Measurements from ENCODE around the gene GOT2. TPM values are rescaled to one million over a fixed set of nuclear protein-coding genes. Genes with fewer than 3 reads are reported as not detected.
"Not testable (repeated sequence)": the region's sequence is repeated elsewhere in the genome, so short reads cannot be mapped to it uniquely, and the experiment has no call there.

The GOT2 gene
- total and polyA plus RNA-seq, 2 of the 8 experiments (the other 6 are each of a cell fraction or from before 2014, with no cell fraction given): 62.9 to 223 TPM

DNA sequence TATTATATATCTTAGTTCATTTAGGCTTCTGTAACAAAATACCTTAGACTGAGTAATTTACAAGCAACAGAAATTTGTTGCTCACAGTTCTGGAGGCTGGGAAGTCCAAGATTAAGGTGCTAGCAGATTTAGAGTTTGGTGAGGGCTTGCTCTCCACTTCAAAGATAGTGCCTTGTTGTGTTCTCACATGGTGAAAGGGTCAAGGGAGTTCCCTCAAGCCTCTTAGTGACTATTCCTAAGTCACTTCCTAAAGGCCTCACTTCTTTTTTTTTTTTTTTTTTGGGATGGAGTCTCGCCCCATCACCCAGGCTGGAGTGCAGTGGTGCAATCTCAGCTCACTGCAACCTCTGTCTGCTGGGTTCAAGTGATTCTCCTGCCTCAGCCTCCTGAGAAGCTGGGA, 45.2 kb upstream of the GOT2 start:
- H3K79me2 ChIP-seq (ENCODE audit: control insufficient read depth in 1 of 2, insufficient read depth in 2 of 2, low read length in 2 of 2); H2BK15ac ChIP-seq (ENCODE audit: low read length); FAIRE-seq; H2BK12ac ChIP-seq (ENCODE audit: low read depth, low read length); H3K27me3 ChIP-seq (replicated peaks in 1 of 4; ENCODE audit: control insufficient read depth in 3 of 4, extremely low read depth in 1 of 4, insufficient read depth in 3 of 4, low read length in 3 of 4); DNase-seq (ENCODE audit: low read depth in 1 of 2, low spot score in 2 of 2); H3K36me3 ChIP-seq (ENCODE audit: control insufficient read depth in 2 of 4, insufficient read depth in 4 of 4, low read length in 3 of 4); CTCF ChIA-PET (ENCODE audit: partially characterized antibody); H3K4ac ChIP-seq (replicated peaks; ENCODE audit: insufficient read length, low read depth, low read length); H3K23ac ChIP-seq (ENCODE audit: insufficient read length); H2AFZ ChIP-seq (ENCODE audit: low read length); H3K27ac ChIP-seq (ENCODE audit: low read depth, low read length); H4K20me1 ChIP-seq (replicated peaks in 1 of 2; ENCODE audit: control insufficient read depth in 1 of 2, insufficient read depth in 2 of 2, low read length in 2 of 2); H4K8ac ChIP-seq (ENCODE audit: extremely low read depth, insufficient read depth, low read length); H3K9ac ChIP-seq (replicated peaks in 1 of 4; ENCODE audit: extremely low read depth in 1 of 4, low read depth in 3 of 4, low read length in 3 of 4); H2BK5ac ChIP-seq (ENCODE audit: low read depth, low read length); H2BK20ac ChIP-seq (ENCODE audit: low read length); H2AK5ac ChIP-seq (ENCODE audit: low read depth, low read length); H3K79me1 ChIP-seq (ENCODE audit: low read depth, low read length); H4K5ac ChIP-seq (ENCODE audit: insufficient read length, low read depth, low read length); H3K4me3 ChIP-seq (ENCODE audit: extremely low read depth in 1 of 4, insufficient read depth in 2 of 4, low read depth in 3 of 4, low read length in 4 of 4); H4K91ac ChIP-seq (replicated peaks; ENCODE audit: insufficient read length, low read length); H3K14ac ChIP-seq (ENCODE audit: insufficient read length); H3K18ac ChIP-seq (ENCODE audit: extremely low read depth, low read length); H3K4me2 ChIP-seq (ENCODE audit: insufficient read depth in 1 of 2, low read depth in 2 of 2, low read length in 2 of 2); H3K23me2 ChIP-seq (ENCODE audit: low read depth, low read length); H3K56ac ChIP-seq (replicated peaks; ENCODE audit: insufficient read length, low read depth, low read length); H3K4me1 ChIP-seq (replicated peaks in 1 of 4; ENCODE audit: control insufficient read depth in 3 of 4, insufficient read depth in 4 of 4, low read length in 3 of 4); H3K9me3 ChIP-seq (ENCODE audit: insufficient read depth in 2 of 2, low read depth in 1 of 2, low read length in 1 of 2); H2BK120ac ChIP-seq (replicated peaks; ENCODE audit: low read depth, low read length); POLR2A ChIA-PET (ENCODE audit: partially characterized antibody): not testable (repeated sequence)
- no CpG with 5 or more reads among the region's 1 CpG for WGBS, 2 experiments (ENCODE audit: extremely low coverage in 1 of 2, insufficient coverage in 1 of 2, insufficient read length in 1 of 2, insufficient replicate concordance in 2 of 2, low coverage in 1 of 2, low lambda C conversion rate in 2 of 2, missing lambda C conversion rate in 1 of 2)
